HG03159 (cell line): Measurements from ENCODE around the gene DUSP16.
"Not testable (repeated sequence)": the region's sequence is repeated elsewhere in the genome, so short reads cannot be mapped to it uniquely, and the experiment has no call there.

ENCODE experiments used
- ATAC-seq: cut with Tn5 transposase; IDR thresholded peaks from one replicate; pipeline ENCODE4 v1.9.1; 2021; ENCODE audit warnings: mild to moderate bottlenecking, moderate library complexity; ENCODE audit not compliant: unreplicated experiment

Gene DUSP16

DNA sequence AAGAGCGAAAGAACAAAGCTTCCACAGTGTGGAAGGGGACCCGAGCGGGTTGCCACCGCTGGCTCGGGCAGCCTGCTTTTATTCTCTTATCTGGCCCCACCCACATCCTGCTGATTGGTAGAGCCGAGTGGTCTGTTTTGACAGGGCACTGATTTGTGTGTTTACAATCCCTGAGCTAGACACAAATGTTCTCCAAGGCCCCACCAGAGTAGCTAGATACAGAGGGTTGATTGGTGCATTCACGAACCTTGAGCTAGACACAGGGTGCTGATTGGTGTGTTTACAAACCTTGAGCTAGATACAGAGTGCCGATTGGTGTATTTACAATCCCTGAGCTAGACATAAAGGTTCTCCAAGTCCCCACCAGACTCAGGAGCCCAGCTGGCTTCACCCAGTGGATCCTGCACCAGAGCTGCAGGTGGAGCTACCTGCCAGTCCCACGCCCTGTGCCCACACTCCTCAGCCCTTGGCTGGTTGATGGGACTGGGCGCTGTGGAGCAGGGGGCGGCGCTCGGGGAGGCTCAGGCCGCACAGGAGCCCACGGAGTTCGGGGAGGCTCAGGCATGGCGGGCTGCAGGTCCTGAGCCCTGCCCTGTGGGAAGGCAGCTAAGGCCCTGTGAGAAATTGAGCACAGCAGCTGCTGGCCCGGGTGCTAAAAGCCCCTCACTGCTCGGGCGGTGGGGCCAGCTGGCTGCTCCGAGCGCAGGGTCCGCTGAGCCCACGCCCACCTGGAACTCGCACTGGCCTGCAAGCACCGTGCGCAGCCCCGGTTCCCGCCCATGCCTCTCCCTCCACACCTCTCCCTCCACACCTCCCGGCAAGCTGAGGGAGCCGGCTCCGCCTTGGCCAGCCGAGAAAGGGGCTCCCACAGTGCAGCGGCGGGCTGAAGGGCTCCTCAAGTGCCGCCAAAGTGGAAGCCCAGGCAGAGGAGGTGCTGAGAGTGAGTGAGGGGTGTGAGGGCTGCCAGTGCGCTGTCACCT lies 90.4 kb downstream of the DUSP16 start:
- not testable (repeated sequence) for ATAC-seq

DNA sequence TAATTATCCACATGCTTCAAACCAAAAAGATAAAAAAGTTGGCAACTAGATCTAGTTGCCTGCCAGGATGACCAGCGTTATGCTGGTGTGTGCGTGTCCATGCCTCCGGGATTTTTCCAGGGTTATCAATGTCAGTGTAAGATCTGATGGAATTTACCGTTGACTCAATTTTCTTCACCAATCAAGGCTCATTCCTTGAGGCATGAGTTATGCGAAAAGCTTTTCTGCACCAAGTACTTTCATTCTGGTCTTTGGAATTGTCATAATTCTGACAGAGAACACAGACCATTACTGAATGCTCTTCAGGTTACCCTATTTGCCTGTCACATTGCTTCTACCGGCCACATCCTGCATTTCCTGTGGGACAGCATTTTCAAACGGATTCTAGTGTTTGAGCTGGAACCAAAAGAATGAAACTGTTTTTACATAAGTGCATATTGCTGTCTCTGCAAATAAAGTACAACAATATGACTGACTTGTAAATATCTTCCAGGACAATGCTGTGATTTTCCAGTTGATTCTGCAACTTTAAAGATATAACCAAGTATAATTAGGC lies 91.8 kb downstream of the DUSP16 start:
- ATAC-seq = no peak

DNA sequence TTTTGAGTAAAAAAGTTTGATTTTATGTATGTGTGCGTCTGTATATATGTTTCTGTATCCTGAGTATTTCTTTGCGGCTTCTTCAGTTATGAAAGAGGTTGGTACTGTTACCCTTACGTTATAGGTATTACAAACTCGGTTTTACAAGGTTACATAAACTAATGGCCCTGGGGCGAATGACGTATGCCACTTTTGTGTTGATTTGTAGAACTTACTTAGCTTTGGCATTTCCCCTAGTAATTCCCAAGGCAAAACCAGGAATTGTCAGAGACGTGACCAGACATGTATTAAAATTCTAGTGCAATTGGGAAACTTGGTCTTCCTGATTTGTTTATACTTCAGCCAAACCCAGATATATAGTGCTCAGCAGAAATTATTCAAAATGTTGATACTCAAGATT lies 93.3 kb downstream of the DUSP16 start:
- ATAC-seq = no peak

GRCh38 chr12:12468575-12468974 lies 94.1 kb downstream of the DUSP16 start:
- ATAC-seq = no peak

DNA sequence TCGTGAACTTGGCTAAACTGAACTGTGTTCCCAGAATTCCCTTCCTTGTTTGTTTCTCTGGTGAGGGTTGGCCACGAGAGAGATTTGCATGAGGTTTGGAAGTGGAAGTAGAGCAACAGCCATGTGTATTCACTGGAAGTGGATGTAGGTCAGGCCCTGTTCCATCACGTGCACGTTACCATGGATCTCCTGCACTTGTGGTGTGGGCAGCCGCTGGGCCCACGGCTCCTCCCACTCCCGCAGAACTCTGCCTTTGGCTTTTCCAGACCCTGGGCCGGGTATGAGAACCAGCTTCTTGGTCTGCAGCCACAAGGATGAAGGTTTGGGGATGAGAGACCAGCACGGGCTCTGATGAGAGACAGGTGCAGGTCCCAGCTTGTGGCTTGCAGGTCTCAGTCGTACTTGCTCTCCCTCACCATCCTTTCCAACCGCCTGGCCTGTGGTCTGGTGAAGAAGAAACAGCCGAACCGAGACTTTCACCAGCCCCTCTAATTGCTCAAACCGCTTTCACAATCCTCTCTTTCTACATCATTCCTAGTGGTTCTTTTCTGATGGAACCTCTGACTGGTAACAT lies 94.9 kb downstream of the DUSP16 start:
- ATAC-seq = no peak

GRCh38 chr12:12467264-12467663 lies 95.4 kb downstream of the DUSP16 start:
- ATAC-seq = no peak

DNA sequence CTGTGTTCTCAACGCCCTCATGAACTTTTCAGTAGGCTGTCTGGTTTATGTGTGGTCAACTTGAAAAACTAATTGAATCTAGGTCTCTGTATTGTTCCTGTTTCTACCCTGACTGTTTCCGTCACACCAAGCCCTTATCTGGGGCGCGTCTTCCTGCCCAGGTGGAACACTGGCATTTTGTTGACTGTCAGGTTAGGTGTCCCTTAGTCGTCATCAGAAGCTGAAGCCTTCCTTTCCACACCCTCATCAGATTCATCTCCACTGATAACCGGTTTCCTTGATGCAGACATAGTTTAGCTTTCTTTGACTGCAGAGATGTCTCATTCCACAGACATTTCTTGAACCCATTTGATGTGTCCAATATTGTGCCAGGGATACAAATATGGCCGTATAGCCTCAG lies 96.5 kb downstream of the DUSP16 start:
- no peak for ATAC-seq

DNA sequence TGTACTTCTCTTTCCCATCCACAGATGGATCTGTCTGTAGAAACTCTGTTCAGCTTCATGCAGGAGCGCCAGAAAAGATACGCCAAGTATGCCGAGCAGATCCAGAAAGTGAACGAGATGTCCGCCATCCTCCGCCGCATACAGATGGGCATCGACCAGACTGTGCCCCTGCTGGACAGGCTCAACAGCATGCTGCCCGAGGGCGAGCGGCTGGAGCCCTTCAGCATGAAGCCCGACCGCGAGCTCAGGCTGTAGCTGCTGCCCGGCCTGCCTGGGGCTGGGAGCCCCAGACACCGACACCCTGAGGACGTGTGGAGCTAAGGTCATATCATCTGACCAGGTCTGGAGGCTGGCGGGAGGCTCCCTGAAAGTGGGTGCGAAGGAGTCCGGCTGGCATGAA lies 97.1 kb downstream of the DUSP16 start:
- no peak for ATAC-seq

DNA sequence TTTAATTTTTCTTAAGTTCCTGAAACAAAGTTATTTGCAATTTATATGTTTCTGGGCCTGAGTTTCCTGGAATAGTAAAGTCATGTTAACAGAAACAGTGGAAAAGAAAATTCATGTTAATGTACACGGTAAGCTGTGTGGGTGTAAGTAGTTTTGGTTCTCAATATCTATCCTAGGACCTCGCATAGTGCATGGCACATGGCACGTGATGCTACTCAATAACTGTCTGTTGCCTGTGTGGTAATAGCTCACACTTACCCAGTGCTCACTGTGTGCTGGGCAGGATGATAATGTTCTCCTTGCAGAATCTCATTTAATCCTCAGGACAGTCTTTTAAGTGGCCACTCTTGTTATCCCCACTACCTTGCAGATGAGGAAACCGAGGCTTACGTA lies 100.7 kb downstream of the DUSP16 start:
- no peak for ATAC-seq

DNA sequence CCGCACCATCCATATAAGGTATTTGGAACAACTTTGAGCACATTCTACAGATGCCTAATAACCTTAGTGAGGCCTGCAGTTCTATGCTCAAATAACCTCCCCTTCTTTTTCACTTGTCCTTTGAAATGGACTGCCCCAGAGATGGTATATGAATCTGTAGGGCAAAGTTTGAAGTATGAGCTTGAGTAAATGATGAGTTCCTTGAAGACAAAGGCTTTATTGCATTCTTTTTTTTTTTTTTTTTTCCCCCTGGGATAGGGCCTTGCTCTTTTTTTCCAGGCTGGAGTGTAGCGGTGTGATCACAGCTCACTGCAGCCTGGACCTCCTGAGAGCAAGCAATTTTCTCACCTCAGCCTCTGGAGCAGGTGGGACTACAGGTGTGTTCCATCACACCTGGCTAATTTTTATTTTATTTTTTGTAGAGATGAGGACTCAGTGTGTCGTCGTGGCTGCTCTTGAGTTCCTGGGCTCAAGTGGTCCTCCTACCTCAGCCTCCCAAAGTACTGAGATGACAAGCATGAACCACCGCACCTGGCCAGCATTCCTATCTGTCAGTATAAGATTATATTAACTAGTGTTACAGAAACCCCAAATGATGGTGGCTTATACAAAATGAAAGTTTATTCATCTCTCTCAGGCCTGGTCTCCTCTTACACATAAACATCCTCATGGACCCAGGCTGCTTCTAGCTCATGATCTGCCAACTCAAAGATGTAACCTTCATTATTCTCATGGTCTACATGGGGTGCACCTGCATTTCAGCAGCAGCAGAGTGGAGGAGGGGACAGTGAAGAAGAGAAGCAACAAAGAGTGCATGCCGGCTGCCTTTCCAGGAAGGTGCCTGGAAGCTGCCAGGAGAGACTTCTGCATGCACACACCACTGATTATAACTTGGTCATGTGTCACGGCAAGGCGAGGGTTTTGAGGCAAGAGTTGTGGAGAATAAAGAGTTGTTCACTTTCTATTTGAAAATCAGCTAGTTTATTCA lies 101.4 kb downstream of the DUSP16 start:
- ATAC-seq = no peak

DNA sequence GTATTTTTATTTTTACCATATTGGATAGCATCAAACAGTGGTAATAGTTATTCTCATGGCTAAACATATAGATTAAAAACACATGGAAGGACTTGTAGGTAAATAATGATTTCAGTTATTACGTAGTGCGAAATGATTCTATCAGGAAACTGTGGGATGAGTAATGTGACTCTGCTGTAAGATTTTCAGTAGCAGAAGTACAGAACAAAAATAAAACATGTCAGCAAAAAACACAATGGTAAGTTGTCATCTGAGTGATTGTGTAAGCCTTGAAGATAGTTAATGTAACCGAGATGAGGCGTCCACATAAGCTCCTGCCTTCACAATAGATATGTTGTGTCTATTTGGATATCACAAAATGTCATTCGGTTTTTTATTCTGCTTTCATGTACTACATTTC lies 106.0 kb downstream of the DUSP16 start:
- no peak for ATAC-seq

DNA sequence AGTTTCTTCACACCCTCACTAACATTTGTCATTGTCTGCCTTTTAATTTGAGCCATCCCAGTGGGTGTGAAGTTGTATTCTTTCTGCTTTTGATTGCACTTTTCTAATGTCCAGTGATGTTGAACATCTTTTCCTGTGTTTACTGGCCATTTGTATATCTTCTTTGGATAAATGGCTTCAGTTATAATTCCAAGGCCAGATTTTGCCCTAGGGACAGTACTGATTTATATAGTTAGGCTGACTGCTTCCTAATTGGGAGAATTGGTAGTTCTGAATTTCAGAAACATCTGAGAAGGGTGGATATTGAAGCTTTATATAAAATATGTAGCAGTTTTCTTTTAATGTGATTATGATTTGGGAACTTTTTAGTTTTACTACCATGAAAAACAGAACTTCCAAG lies 108.3 kb downstream of the DUSP16 start:
- ATAC-seq = no peak

- no peak for ATAC-seq
Measured at GRCh38 chr12:12453635-12454034, 109.0 kb downstream of the DUSP16 start.

GRCh38 chr12:12452326-12452902 lies 110.2 kb downstream of the DUSP16 start:
- no peak for ATAC-seq

DNA sequence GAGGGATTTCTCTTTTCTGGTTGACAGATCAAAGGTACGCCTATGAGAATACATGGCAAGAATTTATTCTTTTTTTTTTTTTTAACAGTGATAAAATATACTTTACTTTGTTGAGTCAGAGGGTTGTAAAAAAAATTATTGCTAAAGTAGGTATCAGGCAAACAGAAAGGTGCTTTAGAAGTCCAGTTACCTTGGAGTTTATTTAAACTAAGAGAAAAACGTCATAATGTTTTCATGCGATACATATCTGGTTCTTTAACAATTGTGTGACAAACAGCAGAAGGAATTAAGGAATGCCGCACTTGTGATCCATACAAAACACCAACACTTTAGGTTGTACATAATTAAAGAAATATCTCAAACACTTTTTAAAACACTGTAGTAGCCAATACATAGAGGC lies 111.6 kb downstream of the DUSP16 start:
- ATAC-seq = no peak

DNA sequence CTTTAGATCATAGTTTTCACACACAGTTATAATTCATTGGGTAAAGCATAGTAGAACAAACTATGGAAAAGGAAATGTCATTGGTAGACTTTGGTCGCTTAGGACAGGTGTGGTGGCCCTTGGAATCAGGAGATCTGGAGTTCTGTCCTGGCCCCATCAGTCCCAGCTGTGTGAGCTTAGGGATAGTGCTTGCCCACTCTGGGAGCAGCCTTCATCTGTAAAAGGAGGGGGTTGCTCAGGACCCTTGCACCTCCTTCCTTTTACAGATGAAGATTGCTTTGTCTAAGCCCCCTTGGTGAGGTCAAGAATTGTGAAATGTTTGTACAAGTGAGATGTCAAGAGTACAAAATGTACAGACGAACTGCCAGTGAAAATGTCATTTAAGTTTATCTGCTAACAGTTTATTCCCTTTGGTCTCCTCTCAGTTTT lies 112.6 kb downstream of the DUSP16 start:
- ATAC-seq = no peak

DNA sequence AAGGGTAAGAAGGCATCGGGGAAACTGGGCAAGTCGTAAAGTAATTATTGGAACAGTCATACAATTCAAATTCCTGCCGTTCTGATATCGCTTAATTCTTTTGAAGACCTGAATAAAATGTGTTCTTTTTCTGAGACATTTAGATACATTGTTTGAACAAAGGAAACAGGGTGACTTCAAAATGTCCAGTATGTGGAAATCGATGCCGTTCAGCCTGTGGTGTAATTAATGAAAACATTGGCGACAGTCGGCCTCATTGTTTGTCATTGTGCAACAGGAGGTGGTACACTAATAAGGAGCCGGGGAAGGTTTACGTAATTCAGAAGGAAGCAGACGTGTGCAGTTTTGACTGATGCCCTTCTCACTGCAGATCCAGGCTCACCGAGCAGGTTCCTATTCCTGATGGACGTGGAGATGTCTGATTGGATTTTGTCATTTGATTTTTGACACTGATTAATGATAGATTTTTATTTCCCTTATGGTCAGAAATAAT lies 113.1 kb downstream of the DUSP16 start:
- ATAC-seq = no peak

DNA sequence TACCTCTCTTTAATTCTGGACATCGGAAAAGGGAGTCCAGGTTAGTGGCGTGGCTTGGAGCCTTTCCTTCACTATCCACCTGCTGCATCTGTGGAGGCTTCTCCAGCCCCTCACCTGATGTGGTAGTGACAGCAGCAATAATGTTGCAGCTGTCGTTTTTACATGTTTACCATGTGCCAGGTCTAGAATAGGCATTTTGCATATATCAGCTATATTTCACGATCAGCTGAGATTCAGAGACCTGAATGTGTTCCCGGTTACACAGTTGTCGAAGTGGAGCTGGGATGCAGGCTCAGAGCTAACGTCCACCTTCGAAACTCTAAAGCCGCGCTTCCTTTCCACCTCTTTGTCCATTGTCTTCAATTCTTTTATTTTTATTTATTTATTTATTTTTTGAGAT lies 114.8 kb downstream of the DUSP16 start:
- ATAC-seq = no peak

DNA sequence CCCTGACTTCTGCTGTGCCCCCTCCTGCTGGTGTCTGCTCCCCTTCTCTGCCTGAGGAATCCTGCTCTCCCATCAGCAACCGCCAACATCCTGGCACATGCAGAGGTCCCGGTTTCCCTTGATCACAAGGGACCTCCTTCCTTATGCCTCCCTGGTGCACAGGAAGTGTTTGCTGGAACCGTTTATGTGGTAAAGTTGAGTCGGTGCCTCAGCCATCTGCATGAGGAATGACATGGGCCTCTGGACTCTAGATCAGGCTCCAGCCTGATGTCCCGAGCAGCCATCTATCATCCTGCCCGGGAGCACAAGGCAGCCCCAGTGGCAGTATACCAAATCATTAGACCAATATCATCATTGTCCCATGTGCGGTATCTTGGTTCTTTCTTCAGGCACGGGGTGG lies 115.4 kb downstream of the DUSP16 start:
- no peak for ATAC-seq

DNA sequence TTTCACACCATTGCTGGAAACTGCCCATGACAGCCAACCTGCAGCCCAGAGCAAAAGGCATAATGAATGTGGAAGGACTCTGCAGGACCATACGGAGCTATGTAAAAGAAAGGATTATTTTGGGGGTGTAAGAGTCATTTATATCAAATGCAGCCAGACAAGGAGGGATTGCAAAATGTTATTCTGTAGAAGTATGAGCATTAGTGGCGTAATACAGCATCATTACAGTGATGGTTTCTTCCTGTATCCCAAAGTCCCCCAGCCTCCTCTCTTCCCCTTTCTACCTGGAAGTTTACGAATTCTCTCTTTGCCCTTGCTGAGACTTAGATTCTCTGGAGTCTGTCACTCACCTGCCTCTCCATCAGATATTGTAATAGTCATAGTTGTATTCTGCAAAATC lies 115.9 kb downstream of the DUSP16 start:
- no peak for ATAC-seq

- no peak for ATAC-seq
Measured at GRCh38 chr12:12445882-12446181, 116.8 kb downstream of the DUSP16 start.
